ENCODE data around the gene METTL13.

- TF ChIP-seq CTCF (IDR thresholded peaks at IDR 0.05) (no peak), POLR2AphosphoS5 (IDR thresholded peaks at IDR 0.05) (no peak), POLR2A (IDR thresholded peaks at IDR 0.05; ENCODE audit: low read depth) (no peak)
Observed at GRCh38 chr1:171800342-171800741, 18.9 kb downstream of the METTL13 start.

All from esophagus muscularis mucosa (tissue), 3 donors.